HL-60 (cell line): ENCODE data around the gene CNST.

Experiments used
- DNase-seq, 2 experiments: peaks; one replicate each; pipeline ENCODE4 v3.0.0-alpha.2; 2010 to 2020; ENCODE audit warnings: low read depth in 1 of 2, low spot score in 1 of 2
- H3K27ac ChIP-seq: fragments of 250-450 bp; sonication (Bioruptor Pico); replicated peaks from 2 replicates; pipeline ENCODE4 v1.5.1; 2020; ENCODE audit warnings: mild to moderate bottlenecking, moderate library complexity
- H3K27me3 ChIP-seq: fragments of 250-450 bp; sonication (Bioruptor Pico); 2 replicates; pipeline ENCODE4 v1.5.1; 2021; ENCODE audit warnings: mild to moderate bottlenecking, moderate library complexity; ENCODE audit not compliant: insufficient read depth, poor library complexity, severe bottlenecking
- H3K4me3 ChIP-seq: replicated peaks from 2 replicates; pipeline ENCODE4 v1.5.1; 2011; ENCODE audit warnings: mild to moderate bottlenecking, control low read depth, low read length; ENCODE audit not compliant: insufficient read depth
- GABPA ChIP-seq: IDR thresholded peaks from 2 replicates; pipeline ENCODE4 v1.6.1; 2012; ENCODE audit warnings: low read depth
- POLR2AphosphoS5 ChIP-seq: IDR thresholded peaks from 2 replicates; pipeline ENCODE4 v1.6.1; 2012; ENCODE audit warnings: low read depth
- REST ChIP-seq: IDR thresholded peaks from 2 replicates; pipeline ENCODE4 v1.6.1; 2012; ENCODE audit warnings: low read depth; ENCODE audit not compliant: insufficient replicate concordance
- SPI1 ChIP-seq: IDR thresholded peaks from 2 replicates; pipeline ENCODE4 v1.6.1; 2012; ENCODE audit warnings: low read depth, mild to moderate bottlenecking, borderline replicate concordance
- TF ChIP-seq, protein P1 (sequence below): IDR thresholded peaks from one replicate; pipeline ENCODE4 v1.5.1; 2011; ENCODE audit warnings: low read length, control low read depth, inconsistent platforms; ENCODE audit not compliant: insufficient read depth

The CNST gene

GRCh38 chr1:246680190-246680589, 113.9 kb downstream of the CNST start:
- Histone ChIP-seq H3K27me3 (no peaks in the 10 kb centered on the region), H3K27ac (no peak overlapping the region), H3K4me3 (no peak overlapping the region)
- TF ChIP-seq, protein P1, sequence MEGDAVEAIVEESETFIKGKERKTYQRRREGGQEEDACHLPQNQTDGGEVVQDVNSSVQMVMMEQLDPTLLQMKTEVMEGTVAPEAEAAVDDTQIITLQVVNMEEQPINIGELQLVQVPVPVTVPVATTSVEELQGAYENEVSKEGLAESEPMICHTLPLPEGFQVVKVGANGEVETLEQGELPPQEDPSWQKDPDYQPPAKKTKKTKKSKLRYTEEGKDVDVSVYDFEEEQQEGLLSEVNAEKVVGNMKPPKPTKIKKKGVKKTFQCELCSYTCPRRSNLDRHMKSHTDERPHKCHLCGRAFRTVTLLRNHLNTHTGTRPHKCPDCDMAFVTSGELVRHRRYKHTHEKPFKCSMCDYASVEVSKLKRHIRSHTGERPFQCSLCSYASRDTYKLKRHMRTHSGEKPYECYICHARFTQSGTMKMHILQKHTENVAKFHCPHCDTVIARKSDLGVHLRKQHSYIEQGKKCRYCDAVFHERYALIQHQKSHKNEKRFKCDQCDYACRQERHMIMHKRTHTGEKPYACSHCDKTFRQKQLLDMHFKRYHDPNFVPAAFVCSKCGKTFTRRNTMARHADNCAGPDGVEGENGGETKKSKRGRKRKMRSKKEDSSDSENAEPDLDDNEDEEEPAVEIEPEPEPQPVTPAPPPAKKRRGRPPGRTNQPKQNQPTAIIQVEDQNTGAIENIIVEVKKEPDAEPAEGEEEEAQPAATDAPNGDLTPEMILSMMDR, result no peak
- no peak for TF ChIP-seq SPI1
- TF ChIP-seq GABPA, result no peak
- no peak for TF ChIP-seq POLR2AphosphoS5
- no peak for TF ChIP-seq REST
- no peak for DNase-seq

DNA sequence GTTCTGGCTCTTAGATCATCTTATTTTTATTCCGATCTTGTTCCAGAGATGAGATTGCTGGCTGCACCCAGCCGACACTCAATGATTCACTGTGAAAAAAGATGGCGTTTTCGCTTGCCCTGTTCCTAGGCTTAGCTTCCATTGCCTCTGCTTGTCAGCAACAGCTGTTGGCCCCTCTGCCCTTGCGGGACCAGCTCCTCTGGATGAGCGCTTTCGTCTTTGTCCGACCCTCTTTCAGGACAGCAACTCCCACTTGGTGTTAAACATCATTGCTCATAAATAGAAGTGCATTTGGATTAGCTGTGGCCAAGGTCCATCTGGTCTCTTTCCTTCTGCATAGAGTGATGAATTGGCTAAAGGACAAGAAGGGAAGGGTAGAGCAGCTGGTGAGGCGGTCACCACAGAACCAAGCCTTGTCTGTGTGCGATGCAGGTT, 114.5 kb downstream of the CNST start:
- H3K4me3 ChIP-seq, result no peak overlapping the region
- TF ChIP-seq GABPA (no peak), REST (no peak)
- TF ChIP-seq, protein P1, result no peak
- no peak overlapping the region for H3K27ac ChIP-seq
- no peak for DNase-seq
- H3K27me3 ChIP-seq, result no peaks in the 10 kb centered on the region

GRCh38 chr1:246681900-246682895, 115.9 kb downstream of the CNST start:
- no peak overlapping the region for H3K4me3 ChIP-seq
- H3K27me3 ChIP-seq, result no peaks in the 10 kb centered on the region
- H3K27ac ChIP-seq, result no peak overlapping the region
- TF ChIP-seq, protein P1, result no peak
- TF ChIP-seq POLR2AphosphoS5, result no peak
- no peak for TF ChIP-seq REST
- TF ChIP-seq SPI1, result no peak
- no peak for TF ChIP-seq GABPA
- DNase-seq, result no peak
